DOHH2 (cell line): ENCODE data around the gene KRTAP5-6.

Source experiments
- EZH2phosphoT487 ChIP-seq: fragments of 200-600 bp; sonication (generic); IDR thresholded peaks from 2 replicates; pipeline ENCODE4 v1.6.1; 2017; ENCODE audit warnings: borderline replicate concordance, mild to moderate bottlenecking, antibody characterized with exemption, low read length, moderate library complexity, mixed read lengths
- TF ChIP-seq, protein P1 (sequence below): fragments of 200-600 bp; sonication (generic); IDR thresholded peaks from one replicate; pipeline ENCODE4 v1.5.1; 2014; ENCODE audit warnings: antibody characterized with exemption, mild to moderate bottlenecking, low read depth, low read length; ENCODE audit not compliant: poor library complexity, severe bottlenecking

DNA sequence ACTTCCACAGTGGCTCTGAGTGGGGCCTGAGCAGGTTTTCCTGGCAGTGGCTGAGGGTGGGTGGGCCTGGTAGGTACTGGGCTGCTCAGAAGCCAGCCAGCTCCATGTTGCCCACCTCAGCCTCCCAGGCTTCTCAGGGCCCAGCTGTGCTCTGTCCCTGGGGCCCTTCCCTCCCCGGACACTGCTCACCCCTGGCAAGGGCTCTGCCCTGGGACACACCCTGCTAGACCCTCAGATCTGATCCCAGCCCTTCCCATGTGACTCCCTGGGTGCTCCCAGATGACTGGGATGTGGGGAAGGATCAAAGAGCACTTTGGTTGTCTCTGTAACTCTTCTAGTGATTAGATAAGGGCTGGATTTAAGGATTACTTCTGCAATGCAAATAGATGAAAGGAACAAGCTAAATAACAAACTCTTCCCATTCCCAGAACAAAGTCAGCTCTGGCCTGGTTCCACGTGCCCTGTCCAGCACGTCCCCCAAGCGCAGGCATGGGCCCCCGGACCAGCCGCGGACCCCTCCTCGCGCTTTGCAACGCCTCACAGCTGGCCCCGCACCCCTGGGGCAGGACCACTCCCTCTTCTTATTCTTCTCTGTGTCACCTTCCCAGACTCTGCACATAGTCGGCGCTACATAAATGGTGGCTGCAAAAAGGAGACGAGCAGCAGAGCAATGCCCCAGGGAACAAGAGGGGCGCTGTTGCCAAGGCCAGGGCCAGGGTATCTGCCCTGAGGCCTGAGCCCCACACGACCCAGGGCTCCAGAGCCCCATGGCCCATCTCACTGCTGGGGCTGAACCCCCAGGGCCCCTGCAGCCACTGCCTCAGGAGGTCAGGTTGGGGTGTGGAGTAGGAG is 5.7 kb upstream of the KRTAP5-6 start:
- TF ChIP-seq, protein P1, sequence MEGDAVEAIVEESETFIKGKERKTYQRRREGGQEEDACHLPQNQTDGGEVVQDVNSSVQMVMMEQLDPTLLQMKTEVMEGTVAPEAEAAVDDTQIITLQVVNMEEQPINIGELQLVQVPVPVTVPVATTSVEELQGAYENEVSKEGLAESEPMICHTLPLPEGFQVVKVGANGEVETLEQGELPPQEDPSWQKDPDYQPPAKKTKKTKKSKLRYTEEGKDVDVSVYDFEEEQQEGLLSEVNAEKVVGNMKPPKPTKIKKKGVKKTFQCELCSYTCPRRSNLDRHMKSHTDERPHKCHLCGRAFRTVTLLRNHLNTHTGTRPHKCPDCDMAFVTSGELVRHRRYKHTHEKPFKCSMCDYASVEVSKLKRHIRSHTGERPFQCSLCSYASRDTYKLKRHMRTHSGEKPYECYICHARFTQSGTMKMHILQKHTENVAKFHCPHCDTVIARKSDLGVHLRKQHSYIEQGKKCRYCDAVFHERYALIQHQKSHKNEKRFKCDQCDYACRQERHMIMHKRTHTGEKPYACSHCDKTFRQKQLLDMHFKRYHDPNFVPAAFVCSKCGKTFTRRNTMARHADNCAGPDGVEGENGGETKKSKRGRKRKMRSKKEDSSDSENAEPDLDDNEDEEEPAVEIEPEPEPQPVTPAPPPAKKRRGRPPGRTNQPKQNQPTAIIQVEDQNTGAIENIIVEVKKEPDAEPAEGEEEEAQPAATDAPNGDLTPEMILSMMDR, result peak; percentile 12
- TF ChIP-seq EZH2phosphoT487, result no peak
